Nucleus accumbens (tissue), 56 donors: ENCODE data around the gene MRPS5.
A peak's percentile ranks its signal among the peaks of the same experiment; 100 is the strongest.

ENCODE experiments used
- DNase-seq, 56 donors: peaks; one replicate each; lab custom pipeline; 2025; lab: John Stamatoyannopoulos, UW

MRPS5 gene

DNA sequence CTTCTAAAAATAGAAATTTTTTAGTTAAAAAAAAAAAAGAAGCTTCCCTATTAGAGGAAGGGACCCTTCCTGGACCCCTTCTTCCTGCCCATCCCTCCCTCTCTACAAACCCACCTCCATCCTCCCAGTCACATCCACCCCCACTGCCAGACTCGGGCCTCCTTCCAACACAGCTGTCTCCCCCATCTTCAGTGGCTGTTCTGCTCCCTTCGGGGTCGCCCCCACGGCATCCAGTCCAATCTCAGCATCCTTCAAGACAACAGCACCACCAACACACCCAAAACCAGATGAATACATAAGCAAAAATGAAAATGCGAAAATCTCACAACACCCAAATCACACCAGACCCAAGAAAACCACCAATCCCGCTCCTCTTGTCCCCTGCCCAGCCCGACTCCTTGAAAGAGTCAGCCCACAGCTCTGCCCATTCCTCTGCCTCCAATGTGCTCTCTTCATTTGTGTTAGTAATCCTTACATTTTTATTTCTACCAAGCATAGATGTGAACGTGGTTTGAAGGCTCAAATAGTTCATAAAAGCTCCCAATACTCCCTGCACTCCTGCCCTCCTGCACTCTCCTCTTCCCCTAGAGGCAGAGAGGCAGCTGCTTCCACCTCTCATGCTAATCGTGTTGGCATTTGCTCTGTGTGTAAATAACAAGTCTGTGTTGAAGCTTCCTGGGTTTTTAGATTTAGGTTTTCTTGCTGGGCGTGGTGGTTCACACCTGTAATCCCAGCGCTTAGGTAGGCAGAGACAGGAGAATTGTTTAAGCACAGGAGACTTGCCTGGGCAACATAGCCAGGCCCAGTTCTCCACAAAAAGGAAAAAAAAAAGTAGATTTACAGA is 59.1 kb downstream of the MRPS5 start:
- peak in 1 of 56 donors; percentile 18 for DNase-seq

DNA sequence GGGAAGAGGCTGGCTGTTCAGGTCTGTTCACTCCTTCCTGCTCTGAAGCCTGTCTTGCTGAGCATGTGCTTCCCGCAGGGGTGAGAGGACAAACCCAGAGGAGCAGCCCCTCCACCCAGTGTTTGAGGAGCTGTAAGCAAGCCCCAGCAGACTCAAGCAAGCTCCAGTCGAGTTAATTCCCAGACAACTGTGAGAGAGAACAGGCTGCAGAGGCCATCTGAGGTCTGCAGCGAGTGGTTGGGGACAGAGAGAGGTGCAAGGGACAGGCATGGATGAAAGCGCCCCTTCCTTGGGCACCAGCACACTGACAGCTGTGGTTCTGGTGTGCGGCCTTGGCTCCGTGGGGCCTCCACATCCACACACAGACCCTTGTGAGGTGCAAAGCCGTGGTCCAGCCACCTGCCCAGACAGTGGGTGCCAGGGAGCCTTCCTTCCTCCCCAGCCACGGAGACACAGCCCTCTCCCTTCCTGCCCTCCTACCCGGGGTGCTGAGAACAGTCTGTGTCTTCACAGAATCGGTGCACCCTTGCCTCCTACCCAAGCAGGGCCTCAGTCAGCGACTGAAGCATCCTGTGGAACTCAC is 59.9 kb downstream of the MRPS5 start:
- DNase-seq: peak in 2 of 56 donors; percentile 45 to 54

DNA sequence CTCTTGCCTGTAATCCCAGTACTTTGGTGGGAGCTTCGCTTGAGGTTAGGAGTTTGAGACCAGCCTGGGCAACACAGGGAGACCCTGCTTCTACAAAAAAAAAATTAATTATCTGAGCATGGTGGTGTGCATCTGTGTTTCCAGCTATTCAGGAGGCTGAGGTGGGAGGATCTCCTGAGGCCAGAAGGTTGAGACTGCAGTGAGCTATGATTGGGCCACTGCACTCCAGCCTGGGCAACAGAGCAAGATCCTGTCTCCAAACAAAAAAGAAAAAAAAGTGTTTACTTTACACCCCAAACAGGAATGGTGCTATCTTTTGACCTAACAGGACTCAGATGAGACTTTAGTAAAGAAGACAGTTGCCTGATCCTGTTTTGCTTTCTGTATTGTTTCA is 60.5 kb downstream of the MRPS5 start:
- DNase-seq: no peak

GRCh38 chr2:95060446-95061118 is 61.0 kb downstream of the MRPS5 start:
- DNase-seq: peak in 32 of 56 donors; percentile 28 to 71 (median 54)

- DNase-seq: no peak
Observed at GRCh38 chr2:95059656-95060370, 61.8 kb downstream of the MRPS5 start.

DNA sequence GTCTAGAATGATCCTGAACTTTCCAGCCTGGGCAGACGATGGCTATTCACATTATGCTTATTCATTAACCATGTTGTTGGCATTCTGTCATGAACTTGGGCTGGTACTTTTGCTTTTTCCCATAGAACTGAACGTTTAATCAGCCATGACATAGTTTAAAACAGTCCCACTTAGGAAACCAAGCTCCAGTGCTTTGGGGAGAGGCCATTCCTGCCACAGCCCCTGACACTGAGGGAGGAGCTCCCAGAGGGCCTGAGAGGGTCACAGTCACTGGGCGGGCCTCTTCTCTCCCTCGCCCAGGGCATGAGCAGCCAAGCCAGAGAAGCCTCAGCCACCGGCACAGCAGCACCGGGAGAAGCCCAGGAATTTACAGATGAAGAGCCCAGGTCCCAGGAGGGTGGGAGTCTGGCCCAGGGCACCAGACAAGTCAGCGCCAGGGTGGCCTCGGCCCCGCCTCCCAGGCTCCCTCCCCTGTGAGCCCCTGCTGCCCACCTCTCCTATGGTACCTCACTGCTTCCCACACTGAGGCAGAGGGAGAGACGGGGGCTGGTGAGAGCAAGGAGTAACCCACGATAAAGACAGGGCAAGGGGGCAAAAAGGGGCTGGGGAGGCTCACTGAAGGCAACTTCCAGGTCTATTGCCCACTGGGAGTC is 62.5 kb downstream of the MRPS5 start:
- peak in 5 of 56 donors; percentile 24 to 46 (median 33) for DNase-seq

DNA sequence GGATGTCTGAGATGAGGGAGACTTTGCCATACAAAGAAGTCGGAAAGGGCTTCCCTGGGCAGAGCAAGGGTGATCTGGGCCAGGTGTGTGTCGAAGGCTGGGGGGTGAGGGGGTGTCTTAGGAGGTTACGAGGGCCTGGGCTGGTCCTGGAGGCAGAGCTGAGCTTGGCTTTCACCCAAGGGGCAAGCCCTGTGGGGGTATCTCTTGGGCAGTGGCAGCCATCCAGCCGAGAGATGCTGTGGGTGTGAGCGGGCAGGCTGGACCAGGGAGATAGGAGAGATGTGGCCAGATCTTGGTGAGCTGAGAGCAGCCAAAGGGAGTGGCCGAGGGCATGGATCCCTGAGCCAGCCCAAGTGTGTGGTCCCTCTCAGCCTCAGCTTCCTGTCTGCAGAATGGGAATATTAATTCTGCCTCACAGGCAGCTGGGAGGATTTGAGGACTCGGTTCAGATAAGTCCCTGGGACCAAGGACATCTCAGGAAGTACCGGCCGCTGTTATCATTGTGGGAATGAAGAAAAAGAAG is 63.1 kb downstream of the MRPS5 start:
- peak in 2 of 56 donors; percentile 38 to 57 for DNase-seq

GRCh38 chr2:95057535-95058370 is 63.9 kb downstream of the MRPS5 start:
- DNase-seq: peak in 50 of 56 donors; percentile 61 to 94 (median 86)

GRCh38 chr2:95056461-95057459 is 64.8 kb downstream of the MRPS5 start:
- DNase-seq: peak in 35 of 56 donors; percentile 25 to 74 (median 45)

DNA sequence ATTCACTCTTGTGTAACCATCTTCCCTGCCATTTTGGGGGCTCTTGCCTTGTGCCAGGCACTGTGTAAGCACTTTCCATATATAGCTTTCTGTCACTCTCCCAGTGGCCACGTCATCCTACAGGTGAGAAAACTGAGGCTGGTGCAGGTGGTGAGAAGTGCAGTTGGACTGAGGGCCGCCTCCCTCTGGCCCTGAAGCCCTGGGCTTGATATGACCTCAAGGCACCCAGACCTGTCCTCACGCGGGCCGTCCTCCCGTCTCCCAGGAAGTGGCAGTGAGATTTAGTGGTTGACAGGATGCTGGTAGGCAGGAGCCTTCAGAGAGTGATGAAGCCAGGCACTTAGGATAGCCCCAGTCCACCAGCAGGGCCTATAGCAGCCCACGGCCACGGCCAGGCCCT is 65.6 kb downstream of the MRPS5 start:
- DNase-seq: no peak

DNA sequence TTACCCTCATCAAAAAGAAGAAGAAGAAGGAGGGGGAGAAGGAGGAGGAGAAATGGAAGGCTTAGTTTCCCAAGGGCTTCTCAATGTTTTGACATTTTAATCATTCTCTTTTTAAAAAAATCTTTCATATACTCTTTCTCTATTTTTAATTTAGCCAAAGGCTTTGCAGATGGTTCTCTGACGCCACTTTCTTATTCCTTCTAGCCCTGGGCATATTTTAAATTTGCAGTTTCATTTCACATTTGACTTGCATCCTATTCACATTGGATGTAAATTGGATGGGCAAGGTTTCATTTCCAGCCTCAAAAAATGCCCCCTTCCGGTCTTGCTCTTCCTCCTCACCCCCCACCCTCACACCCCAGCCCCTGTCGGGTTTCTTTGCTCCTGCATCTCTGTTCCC is 66.3 kb downstream of the MRPS5 start:
- no peak for DNase-seq

DNA sequence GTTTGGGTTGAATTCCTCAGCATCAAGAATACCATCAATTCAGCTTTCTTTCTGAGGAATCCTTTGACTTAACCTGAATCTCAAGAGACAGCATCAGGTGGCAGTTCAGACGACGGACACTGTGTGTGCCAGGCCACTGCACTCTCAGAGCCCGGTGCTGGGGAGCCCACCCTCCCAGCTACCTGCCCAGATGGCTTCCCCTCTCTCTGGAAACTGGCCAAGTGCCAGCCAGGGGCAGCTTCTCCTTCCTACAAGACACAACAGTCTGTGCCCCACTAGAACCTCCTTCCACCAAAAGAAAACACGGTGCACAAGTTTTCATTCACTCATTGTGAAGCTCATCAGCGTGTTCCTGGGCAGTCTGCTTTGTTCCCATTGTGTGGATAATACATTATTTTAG is 67.6 kb downstream of the MRPS5 start:
- no peak for DNase-seq

DNA sequence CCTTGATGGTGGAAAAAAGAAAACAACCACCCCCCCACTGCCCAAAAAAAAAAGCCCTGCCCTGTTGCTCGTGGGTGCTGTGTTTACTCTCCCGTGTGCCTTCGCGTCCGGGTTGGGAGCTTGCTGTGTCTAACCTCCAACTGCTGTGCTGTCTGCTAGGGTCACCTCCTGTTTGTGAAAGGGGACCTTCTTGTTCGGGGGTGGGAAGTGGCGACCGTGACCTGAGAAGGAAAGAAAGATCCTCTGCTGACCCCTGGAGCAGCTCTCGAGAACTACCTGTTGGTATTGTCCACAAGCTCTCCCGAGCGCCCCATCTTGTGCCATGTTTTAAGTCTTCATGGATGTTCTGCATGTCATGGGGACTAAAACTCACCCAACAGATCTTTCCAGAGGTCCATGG is 68.1 kb downstream of the MRPS5 start:
- DNase-seq: peak in 1 of 56 donors; percentile 11

- DNase-seq: no peak
Observed at GRCh38 chr2:95052804-95053479, 68.7 kb downstream of the MRPS5 start.

DNA sequence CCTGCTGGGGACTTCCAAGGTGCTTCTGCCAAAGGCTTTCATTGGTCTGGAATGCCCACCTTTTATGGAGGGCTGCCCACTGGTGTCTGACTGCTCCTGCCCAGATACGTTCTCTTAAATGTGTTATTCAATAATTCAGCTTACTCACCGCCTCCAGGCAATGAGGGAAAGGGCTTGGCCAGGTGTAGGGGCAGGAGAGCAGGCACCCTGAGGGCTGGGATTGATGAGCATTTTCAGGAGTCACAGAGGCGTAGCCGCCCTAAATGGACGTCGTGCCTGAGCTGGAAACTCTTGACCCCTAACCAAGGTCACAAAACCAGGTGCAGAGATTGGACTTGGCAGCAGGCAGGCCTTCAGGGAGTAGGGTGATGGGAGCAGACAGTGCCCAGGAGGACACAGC is 69.3 kb downstream of the MRPS5 start:
- DNase-seq: no peak

DNA sequence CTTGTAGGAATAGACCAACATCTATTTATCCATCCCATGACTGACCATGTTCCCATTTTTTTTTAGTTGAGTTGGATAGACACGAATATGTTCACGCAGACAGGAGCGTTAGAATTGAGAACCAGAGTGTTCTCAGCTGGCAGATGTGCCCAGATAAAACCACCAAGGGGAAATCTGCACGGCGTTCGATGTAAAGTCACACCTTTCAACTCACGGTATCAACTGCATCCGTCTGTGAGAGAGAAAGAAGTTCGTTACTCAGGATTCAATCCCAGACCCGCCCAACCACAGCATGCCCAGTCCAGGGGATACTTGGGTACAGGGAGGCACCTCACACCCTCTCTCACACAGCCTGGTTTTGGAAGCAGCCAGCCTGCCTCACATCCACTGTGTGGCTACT is 70.0 kb downstream of the MRPS5 start:
- no peak for DNase-seq
